ENCODE data around the gene SLC35A5.
A peak's percentile ranks its signal among the peaks of the same experiment; 100 is the strongest.
"Not testable (repeated sequence)": the region's sequence is repeated elsewhere in the genome, so short reads cannot be mapped to it uniquely, and the experiment has no call there.

SLC35A5 gene, protein sequence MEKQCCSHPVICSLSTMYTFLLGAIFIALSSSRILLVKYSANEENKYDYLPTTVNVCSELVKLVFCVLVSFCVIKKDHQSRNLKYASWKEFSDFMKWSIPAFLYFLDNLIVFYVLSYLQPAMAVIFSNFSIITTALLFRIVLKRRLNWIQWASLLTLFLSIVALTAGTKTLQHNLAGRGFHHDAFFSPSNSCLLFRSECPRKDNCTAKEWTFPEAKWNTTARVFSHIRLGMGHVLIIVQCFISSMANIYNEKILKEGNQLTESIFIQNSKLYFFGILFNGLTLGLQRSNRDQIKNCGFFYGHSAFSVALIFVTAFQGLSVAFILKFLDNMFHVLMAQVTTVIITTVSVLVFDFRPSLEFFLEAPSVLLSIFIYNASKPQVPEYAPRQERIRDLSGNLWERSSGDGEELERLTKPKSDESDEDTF

GRCh38 chr3:112561734-112562529, at the start of gene SLC35A5, which contains the start of gene ATG3:
Gene SLC35A5 (plus strand): TSS chr3:112562045. CDS start chr3:112563404, 1,359 bp downstream.
Gene ATG3 (minus strand): TSS chr3:112561962. CDS start chr3:112561528, 434 bp downstream.
- peak; percentile 99 for DNase-seq

GRCh38 chr3:112512320-112512719, 49.5 kb upstream of the SLC35A5 start:
- DNase-seq = no peak

GRCh38 chr3:112514527-112515128, 47.2 kb upstream of the SLC35A5 start:
- DNase-seq = no peak

DNA sequence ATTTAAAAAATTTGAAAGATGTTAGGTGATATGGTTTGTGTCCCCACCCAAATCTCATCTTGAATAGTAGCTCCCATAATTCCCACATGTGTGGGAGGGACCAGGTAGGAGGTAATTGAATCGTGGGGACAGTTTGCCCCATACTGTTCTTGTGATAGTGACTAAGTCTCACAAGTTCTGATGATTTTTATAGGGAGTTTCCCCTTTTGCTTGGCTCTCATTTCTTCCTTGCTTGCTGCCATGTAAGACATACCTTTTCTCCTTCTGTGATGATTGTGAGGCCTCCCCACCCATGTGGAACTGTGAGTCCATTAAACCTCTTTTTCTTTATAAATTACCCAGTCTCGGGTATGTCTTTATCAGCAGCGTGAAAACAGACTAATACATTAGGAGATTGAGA, 42.9 kb upstream of the SLC35A5 start:
- DNase-seq = not testable (repeated sequence)

GRCh38 chr3:112519424-112520001, 42.3 kb upstream of the SLC35A5 start:
- peak; percentile 61 for DNase-seq

- DNase-seq = not testable (repeated sequence)
Measured at GRCh38 chr3:112524127-112524526, 37.7 kb upstream of the SLC35A5 start.

GRCh38 chr3:112530573-112530972, 31.3 kb upstream of the SLC35A5 start:
- no peak for DNase-seq

DNA sequence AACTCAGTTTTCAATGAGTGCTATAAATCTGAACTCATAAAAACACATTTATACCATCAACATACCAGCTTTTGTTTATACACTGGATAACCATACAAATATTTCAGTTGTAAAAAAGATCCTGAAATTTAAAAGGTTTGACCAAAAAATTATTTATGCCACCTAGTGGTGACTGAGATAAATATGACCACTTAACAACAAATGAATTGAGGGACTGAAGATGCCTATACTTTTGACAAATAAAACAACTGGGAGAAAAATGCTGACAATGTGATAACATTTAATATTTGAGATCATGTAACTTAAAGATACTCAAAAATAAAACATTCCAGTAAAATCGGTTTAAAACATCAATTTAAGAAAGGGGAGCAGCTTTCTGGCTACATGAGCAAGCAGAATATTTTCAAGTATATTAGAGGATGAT, 30.5 kb upstream of the SLC35A5 start:
- peak; percentile 34 for DNase-seq

DNA sequence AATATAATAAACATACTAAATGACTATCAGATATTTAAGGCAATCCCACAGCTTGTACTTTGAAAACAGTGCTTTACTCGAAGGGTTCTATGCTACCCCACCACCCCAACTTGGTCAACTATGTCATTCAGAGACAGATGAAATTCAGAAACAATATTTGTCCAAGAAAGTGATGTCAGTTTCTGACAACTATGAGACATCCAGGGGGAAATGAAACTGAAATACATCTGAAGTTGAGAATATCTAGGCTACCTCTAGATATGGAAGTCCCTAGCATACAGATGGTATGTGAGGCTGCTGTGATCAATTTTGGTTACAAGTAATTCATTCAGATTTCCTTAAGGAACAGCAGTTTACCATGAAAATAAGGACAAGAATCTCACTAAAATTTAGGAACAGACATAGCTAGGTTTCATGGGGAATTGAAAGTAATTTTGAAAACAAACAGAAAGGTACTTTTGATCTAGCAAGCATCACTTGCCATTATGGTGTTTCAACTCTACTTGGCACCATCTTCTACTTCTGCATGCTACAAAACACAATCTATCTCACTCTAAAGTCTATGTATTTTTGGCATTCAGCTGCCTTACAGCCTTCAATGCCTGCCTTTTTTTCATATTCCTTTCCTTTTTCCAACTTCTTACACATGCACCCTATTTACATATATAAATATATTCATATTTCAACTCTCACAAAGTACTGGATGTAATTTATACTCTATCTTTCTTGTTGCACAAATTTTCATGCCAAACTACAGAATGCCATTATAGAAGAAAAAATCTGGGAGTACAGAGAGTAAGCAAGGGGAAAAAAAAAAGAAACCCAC, 21.8 kb upstream of the SLC35A5 start:
- DNase-seq = no peak

GRCh38 chr3:112546216-112546759, 15.6 kb upstream of the SLC35A5 start:
- DNase-seq = no peak

DNA sequence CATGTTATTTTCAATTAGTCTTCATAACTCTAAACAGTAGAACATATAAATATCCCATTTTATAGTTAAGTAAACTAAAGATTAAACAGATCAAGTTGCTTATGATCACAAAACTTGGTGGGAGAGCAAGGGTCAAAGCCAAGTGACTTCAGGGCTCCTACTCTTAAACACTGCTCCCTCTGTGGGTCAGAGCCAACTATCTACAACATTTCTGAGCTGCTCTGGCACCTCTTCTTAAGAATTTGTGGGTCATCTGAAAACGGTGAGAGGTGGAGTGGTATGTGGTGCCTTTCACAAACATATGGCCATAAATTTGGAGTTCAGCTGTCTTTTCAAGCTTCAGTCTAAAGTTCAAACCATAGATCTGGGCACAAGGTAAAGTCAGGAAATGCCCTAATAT, 11.0 kb upstream of the SLC35A5 start:
- no peak for DNase-seq

DNA sequence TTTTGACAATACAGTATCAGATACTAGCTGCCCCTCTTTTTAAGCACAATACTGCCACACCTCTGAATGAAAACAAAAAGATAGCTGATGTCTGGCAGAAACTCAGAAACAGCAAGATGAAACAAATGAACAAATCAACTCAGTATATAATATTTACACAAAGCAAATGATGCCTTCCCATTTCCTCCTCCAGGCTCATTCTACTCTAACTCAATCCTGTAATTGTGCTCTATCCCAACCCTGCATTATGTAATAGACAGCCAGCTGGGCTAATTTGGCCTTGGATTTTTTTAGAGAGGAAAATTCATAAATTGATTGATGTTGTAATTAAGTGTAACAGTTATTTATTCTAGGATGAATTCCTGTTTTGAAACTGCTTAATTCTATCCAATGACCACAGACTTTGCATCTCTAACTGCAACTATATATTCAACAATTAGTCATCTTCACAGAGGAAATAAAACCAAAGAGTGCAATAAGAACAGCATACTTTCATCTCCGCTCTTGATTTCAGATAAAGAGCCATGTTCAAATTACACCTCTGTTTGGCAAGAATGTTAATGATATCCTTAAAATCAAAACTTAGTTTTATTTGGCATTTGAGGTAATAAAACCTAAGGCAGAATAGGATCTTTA, 6.2 kb upstream of the SLC35A5 start:
- DNase-seq = no peak

DNA sequence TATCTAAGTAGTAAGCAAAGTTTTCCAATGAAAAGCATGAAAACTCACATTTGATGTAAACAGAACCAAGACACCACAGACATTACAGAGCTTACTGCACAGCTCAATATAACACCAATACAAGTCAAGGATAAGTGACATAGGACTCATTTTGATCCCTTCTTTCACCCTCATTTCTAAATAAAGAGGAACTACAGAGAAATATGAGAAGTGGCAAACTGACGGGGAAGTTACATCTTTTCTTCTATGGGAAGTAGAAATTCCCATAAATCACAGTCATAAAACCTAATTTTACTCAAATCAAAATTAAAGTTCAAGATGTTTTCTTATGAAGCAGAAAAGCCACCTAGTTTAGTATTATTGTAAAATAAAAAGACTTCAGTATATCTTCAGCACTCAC, 3.9 kb upstream of the SLC35A5 start:
- DNase-seq = no peak

GRCh38 chr3:112560307-112560706, 1.5 kb upstream of the SLC35A5 start:
- no peak for DNase-seq

DNA sequence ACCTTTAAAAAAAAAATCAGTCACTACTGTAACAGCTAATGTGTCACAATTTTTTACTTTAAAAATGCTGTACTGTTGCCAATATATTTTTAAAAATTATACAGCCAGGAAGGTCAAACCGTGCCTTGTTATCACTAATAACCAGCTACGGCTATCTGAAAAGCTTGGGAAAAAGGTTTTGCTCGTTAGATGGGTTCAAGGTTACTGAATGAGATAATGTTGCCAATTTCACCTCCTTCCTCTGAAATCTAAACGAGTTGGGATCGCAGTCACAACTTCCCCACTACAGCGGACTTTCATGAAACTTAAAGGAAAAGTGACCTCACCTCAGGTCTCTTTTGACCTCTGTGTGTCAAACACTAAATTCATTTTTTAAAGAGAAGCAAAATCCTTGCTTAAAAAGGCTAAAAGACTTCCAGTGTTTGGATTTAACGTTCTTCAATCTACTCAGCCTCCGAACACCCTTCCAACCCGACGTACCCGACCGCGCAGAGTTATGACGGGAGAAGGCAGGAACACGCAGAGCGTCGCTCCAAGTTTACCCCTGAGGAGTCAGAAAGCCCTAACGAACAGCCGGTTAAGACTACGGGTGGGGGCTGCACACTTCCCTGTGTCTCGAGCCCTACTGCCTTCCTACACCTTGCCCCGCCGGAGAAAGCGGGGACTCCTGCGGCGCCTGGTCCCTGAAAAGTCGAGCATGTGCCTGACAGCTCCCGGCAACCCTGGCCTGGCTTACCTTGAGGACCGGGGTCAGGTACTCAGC, 943 bp upstream of the SLC35A5 start:
- peak; percentile 44 for DNase-seq

DNA sequence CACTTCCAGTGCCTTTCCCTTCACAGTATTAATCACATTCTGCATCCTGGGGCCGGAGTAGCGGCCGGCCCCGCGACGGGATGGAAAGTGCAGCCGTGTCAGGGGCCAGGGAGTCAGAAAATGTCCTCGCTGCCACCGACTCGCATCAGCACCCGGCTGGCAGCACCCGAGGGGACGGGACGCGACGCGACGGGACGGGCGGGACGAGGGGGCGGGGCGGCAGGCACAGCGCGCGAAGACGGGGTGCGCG, 436 bp upstream of the SLC35A5 start:
- DNase-seq = no peak

GRCh38 chr3:112564247-112564939, 2.5 kb downstream of the SLC35A5 start:
- not testable (repeated sequence) for DNase-seq

DNA sequence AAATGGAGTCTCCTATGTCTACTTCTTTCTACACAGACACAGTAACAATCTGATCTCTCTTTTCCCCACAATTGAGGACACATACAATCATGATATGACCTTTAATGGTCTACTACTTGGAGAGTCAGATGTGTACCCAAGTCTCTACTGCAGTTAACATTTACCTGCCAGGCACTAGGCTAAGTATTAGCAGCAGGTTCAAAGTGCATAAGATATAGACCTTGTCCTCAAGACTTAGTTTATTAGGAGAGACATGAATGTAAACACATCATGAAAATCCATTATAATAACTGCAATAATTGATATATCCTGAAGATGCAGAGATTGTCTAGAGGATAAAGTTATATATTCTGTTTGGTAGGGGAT, 3.1 kb downstream of the SLC35A5 start:
- DNase-seq = no peak

GRCh38 chr3:112568642-112569041, 6.8 kb downstream of the SLC35A5 start:
- DNase-seq = no peak

DNA sequence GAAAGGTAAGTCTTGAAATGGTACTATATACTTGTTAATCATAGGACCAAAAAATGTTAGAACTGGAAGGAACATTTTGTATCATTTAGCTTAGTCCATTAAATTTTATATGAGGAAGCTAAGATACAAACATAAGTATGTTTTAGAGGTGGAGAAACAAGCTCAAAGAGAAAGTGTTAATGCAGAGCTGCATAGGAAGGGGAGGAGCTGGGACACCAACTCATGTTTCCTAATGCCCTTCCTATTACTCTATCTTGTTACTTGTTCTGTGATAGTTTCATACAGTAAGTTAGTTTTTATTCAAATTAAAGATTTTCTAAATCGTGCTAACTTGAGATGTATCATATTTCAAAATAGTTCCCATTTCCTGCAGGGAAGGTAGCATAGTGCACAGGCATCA, 7.4 kb downstream of the SLC35A5 start:
- DNase-seq = no peak

Measured in NCI-H1694 treated with DMSO at 0.1 percent for 48 hours (cell line).